IMR-90 (cell line): ENCODE data around the gene LSM8. TPM values are rescaled to one million over a fixed set of nuclear protein-coding genes. Genes with fewer than 3 reads are reported as not detected.

Experiments used
- ATAC-seq: fragments of 200-7000 bp; cut with Tn5 transposase; 2 replicates; pipeline ENCODE4 v1.9.1; 2020; ENCODE audit warnings: low read depth, mild to moderate bottlenecking, moderate library complexity
- BruUV-seq: library from RNA; stranded (reverse); fragments of 400-500 nt; replicated peaks from 2 replicates; lab custom pipeline; 2021; lab: Mats Ljungman, UMichigan
- CTCF ChIA-PET: fragments of 300-600 bp; formaldehyde crosslinking; extraction: SDS; loops from one replicate; lab custom pipeline; 2021; ENCODE audit warnings: antibody characterized with exemption; lab: Yijun Ruan, JAX
- POLR2A ChIA-PET: fragments of 300-600 bp; sonication (Branson Sonifier 250); formaldehyde crosslinking; loops from one replicate; lab custom pipeline; 2022; ENCODE audit warnings: antibody characterized with exemption; ENCODE audit not compliant: unreplicated experiment; lab: Charles Lee
- DNase-seq: peaks from one replicate; pipeline ENCODE4 v3.0.0; 2013
- H2AFZ ChIP-seq: replicated peaks from 2 replicates; pipeline ENCODE3; 2013; ENCODE audit warnings: low read length, mild to moderate bottlenecking; ENCODE audit not compliant: poor library complexity
- H2AK5ac ChIP-seq: 2 replicates; pipeline ENCODE4 v1.6.1; 2013; ENCODE audit warnings: low read depth, low read length, inconsistent platforms
- H2AK9ac ChIP-seq: replicated peaks from 2 replicates; pipeline ENCODE3; 2013; ENCODE audit warnings: mild to moderate bottlenecking, low read depth, low read length, moderate library complexity; ENCODE audit not compliant: poor library complexity
- H2BK120ac ChIP-seq: 2 replicates; pipeline ENCODE4 v1.6.1; 2013; ENCODE audit warnings: low read depth, low read length, inconsistent platforms
- H2BK15ac ChIP-seq: 3 replicates; pipeline ENCODE4 v1.6.1; 2013; ENCODE audit warnings: low read depth, low read length, inconsistent platforms
- H2BK20ac ChIP-seq: 2 replicates; pipeline ENCODE4 v1.6.1; 2013; ENCODE audit warnings: low read depth, mild to moderate bottlenecking, inconsistent platforms, low read length, moderate library complexity
- H2BK5ac ChIP-seq: 2 replicates; pipeline ENCODE4 v1.6.1; 2013; ENCODE audit warnings: mild to moderate bottlenecking, low read depth, low read length, inconsistent platforms; ENCODE audit not compliant: poor library complexity, severe bottlenecking
- H3K14ac ChIP-seq: replicated peaks from 2 replicates; pipeline ENCODE4 v1.6.1; 2013; ENCODE audit warnings: low read depth, low read length, inconsistent platforms
- H3K18ac ChIP-seq: 2 replicates; pipeline ENCODE4 v1.6.1; 2013; ENCODE audit warnings: low read depth, low read length, control low read depth
- H3K23ac ChIP-seq: 2 replicates; pipeline ENCODE4 v1.6.1; 2013; ENCODE audit warnings: low read depth, low read length, inconsistent platforms
- H3K27ac ChIP-seq: 2 replicates; pipeline ENCODE4 v1.5.1; 2013; ENCODE audit warnings: mild to moderate bottlenecking, control low read depth, low read length; ENCODE audit not compliant: insufficient read depth
- H3K27me3 ChIP-seq: 2 replicates; pipeline ENCODE4 v1.6.1; 2013; ENCODE audit warnings: low read length; ENCODE audit not compliant: control insufficient read depth, insufficient read depth
- H3K36me3 ChIP-seq: 2 replicates; pipeline ENCODE4 v1.6.1; 2013; ENCODE audit warnings: low read length, mixed read lengths; ENCODE audit not compliant: control insufficient read depth, insufficient read depth
- H3K4ac ChIP-seq: 2 replicates; pipeline ENCODE4 v1.6.1; 2013; ENCODE audit warnings: low read depth, low read length, inconsistent platforms
- H3K4me1 ChIP-seq: 2 replicates; pipeline ENCODE4 v1.6.1; 2013; ENCODE audit warnings: low read length, mixed read lengths; ENCODE audit not compliant: control insufficient read depth, insufficient read depth
- H3K4me2 ChIP-seq: 2 replicates; pipeline ENCODE4 v1.6.1; 2013; ENCODE audit warnings: low read depth, mild to moderate bottlenecking, control low read depth, low read length, moderate library complexity
- H3K4me3 ChIP-seq: 2 replicates; pipeline ENCODE4 v1.5.1; 2013; ENCODE audit warnings: low read depth, mild to moderate bottlenecking, control low read depth, low read length, moderate library complexity; ENCODE audit not compliant: insufficient read depth
- H3K56ac ChIP-seq: 2 replicates; pipeline ENCODE4 v1.6.1; 2013; ENCODE audit warnings: low read length, inconsistent platforms; ENCODE audit not compliant: insufficient read depth; ENCODE audit errors: extremely low read depth
- H3K79me1 ChIP-seq, 2 experiments: 2 replicates each; pipeline ENCODE4 v1.6.1; 2013; ENCODE audit warnings: low read length in 2 of 2, inconsistent platforms in 1 of 2, low read depth in 1 of 2
- H3K9ac ChIP-seq: 2 replicates; pipeline ENCODE4 v1.6.1; 2013; ENCODE audit warnings: low read depth, low read length, control low read depth
- H3K9me1 ChIP-seq: 2 replicates; pipeline ENCODE4 v1.6.1; 2013; ENCODE audit warnings: low read length, inconsistent platforms; ENCODE audit not compliant: insufficient read depth
- H3K9me3 ChIP-seq: 2 replicates; pipeline ENCODE4 v1.6.1; 2013; ENCODE audit warnings: low read length; ENCODE audit not compliant: control insufficient read depth, insufficient read depth
- H4K20me1 ChIP-seq: 2 replicates; pipeline ENCODE4 v1.6.1; 2013; ENCODE audit warnings: low read length, inconsistent platforms; ENCODE audit not compliant: insufficient read depth
- H4K5ac ChIP-seq: 2 replicates; pipeline ENCODE4 v1.6.1; 2013; ENCODE audit warnings: mild to moderate bottlenecking, low read depth, low read length, control low read depth
- H4K8ac ChIP-seq, 2 experiments: 2 replicates each; pipeline ENCODE4 v1.6.1; 2013; ENCODE audit warnings: low read depth in 2 of 2, low read length in 2 of 2, control low read depth in 1 of 2, inconsistent platforms in 1 of 2
- H4K91ac ChIP-seq: 2 replicates; pipeline ENCODE4 v1.6.1; 2013; ENCODE audit warnings: low read depth, low read length, inconsistent platforms; ENCODE audit not compliant: insufficient read depth
- BHLHE40 ChIP-seq: fragments of 150-350 bp; IDR thresholded peaks from 2 replicates; pipeline ENCODE4 v1.6.1; 2016; ENCODE audit warnings: mild to moderate bottlenecking, low read depth, low read length
- CEBPB ChIP-seq: IDR thresholded peaks from 2 replicates; pipeline ENCODE4 v1.6.1; 2012; ENCODE audit warnings: low read depth, low read length, improper control_type of control experiment
- CHD1 ChIP-seq: IDR thresholded peaks from 2 replicates; pipeline ENCODE4 v1.6.1; 2012; ENCODE audit warnings: low read depth, low read length, improper control_type of control experiment
- CTCF ChIP-seq: conservative IDR thresholded peaks from 2 replicates; pipeline ENCODE4 v1.5.1; 2012; ENCODE audit warnings: mild to moderate bottlenecking, low read depth, low read length, improper control_type of control experiment
- ELK1 ChIP-seq: fragments of 150-350 bp; IDR thresholded peaks from 2 replicates; pipeline ENCODE4 v1.6.1; 2016; ENCODE audit warnings: low read depth, mild to moderate bottlenecking, low read length, moderate library complexity, borderline replicate concordance
- MXI1 ChIP-seq: IDR thresholded peaks from 2 replicates; pipeline ENCODE4 v1.6.1; 2012; ENCODE audit warnings: low read depth, mild to moderate bottlenecking, low read length, moderate library complexity, borderline replicate concordance
- NFE2L2 ChIP-seq: fragments of 150-350 bp; IDR thresholded peaks from 2 replicates; pipeline ENCODE4 v1.6.1; 2016; ENCODE audit warnings: low read depth, mild to moderate bottlenecking, low read length
- RAD21 ChIP-seq: IDR thresholded peaks from 2 replicates; pipeline ENCODE4 v1.6.1; 2012; ENCODE audit warnings: low read length, improper control_type of control experiment
- SMC3 ChIP-seq: fragments of 150-350 bp; IDR thresholded peaks from 2 replicates; pipeline ENCODE4 v1.6.1; 2016; ENCODE audit warnings: low read depth, mild to moderate bottlenecking, antibody characterized with exemption, low read length, moderate library complexity
- WGBS, 2 experiments: methylation state at CpG; one replicate each; pipeline versions ENCODE4 v1.1.5 to v1.1.7; 2013; ENCODE audit warnings: missing lambda C conversion rate in 2 of 2; ENCODE audit not compliant: insufficient read length in 1 of 2; ENCODE audit errors: extremely low coverage in 2 of 2; 5-methylcytosine and 5-hydroxymethylcytosine counted together
- dilution Hi-C: fragments of 300-500 bp; cut with HindIII; formaldehyde crosslinking; loops from one replicate; pipeline ENCODE4 v1.14.3; 2018; ENCODE audit warnings: low sequenced_read_pairs; ENCODE audit not compliant: unreplicated experiment
- in situ Hi-C: fragments of 300-500 bp; cut with MboI; formaldehyde crosslinking; loops from 3 replicates; pipeline ENCODE4 v1.14.3; 2019; ENCODE audit warnings: low sequenced_read_pairs, inconsistent platforms, mixed read lengths
- intact Hi-C: fragments of 100-400 bp; cut with micrococcal nuclease; formaldehyde crosslinking; loops from 2 replicates; pipeline ENCODE4 v1.10.0; 2022
- polyA plus RNA-seq, 3 experiments: library from polyadenylated mRNA; depleted of rRNA; stranded (reverse); fragments of >200 nt; gene quantifications; 2 replicates each; pipeline ENCODE4 v1.2.3, GENCODE V29; 2012; ENCODE audit warnings: low replicate concordance in 1 of 3
- total RNA-seq: library from RNA; depleted of rRNA; stranded (reverse); fragments of >200 nt; gene quantifications from 2 replicates; pipeline ENCODE4 v1.2.3, GENCODE V29; 2012

Gene LSM8
- total and polyA plus RNA-seq, 2 of the 4 experiments (the other 2 are of a cell fraction): 9.7 to 30.2 TPM

DNA sequence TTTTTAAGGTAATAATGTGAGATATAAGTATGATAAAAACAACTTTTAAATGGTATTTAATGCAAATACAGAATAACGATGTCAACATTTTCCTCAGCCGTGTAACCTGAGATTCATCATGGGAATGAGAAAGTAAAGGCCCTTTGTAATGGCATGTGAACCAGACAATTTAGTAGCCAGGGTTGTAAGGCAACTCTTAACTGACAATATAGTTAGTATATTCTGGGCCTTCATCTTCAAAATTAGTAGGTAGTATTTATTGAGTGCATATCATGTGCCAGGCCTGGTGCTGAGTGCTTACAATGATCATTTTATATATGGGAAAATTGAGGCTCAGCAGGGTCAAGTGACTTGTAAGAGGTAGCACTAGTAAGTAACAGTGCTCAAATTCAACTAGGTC lies 10.6 kb downstream of the LSM8 start:
- Histone ChIP-seq H3K27ac (no peak overlapping the region), H4K91ac (no peak overlapping the region), H3K9ac (no peak overlapping the region), H2BK120ac (no peak overlapping the region), H3K27me3 (no peaks in the 10 kb centered on the region), H2AK5ac (no peak overlapping the region), H2BK5ac (no peak overlapping the region), H3K79me1 (no peaks in the 10 kb centered on the region), H4K20me1 (no peaks in the 10 kb centered on the region), H3K36me3 (peaks cover 6% of the 10 kb centered on the region), H3K4me3 (no peak overlapping the region), H2AFZ (no peak overlapping the region), H4K5ac (no peak overlapping the region), H3K4me2 (no peak overlapping the region), H4K8ac (no peak overlapping the region), H3K56ac (no peak overlapping the region), H3K14ac (no peak overlapping the region), H3K9me1 (no peaks in the 10 kb centered on the region), H3K4me1 (no peaks in the 10 kb centered on the region), H3K4ac (no peak overlapping the region), H3K9me3 (no peaks in the 10 kb centered on the region), H2AK9ac (no peak overlapping the region), H3K23ac (no peak overlapping the region), H3K18ac (no peak overlapping the region), H2BK15ac (no peak overlapping the region), H2BK20ac (no peak overlapping the region)
- DNase-seq (no peak), ATAC-seq (no peak)
- dilution Hi-C loops: no loop called here
- intact Hi-C loops: no loop called here
- POLR2A ChIA-PET: no interaction called here
- no TSS peak for BruUV-seq
- CTCF ChIA-PET: no interaction called here
- in situ Hi-C loops: loop anchor here (10.0 kb wide), 1 partner anchor 450 kb away; no protein-coding TSS in a partner anchor
- no CpG with 5 or more reads among the region's 2 CpGs for WGBS, 2 experiments
- TF ChIP-seq CHD1 (no peak), CEBPB (no peak), NFE2L2 (no peak), BHLHE40 (no peak), MXI1 (no peak), CTCF (no peak), RAD21 (no peak), SMC3 (no peak), ELK1 (no peak)
